ENCODE results near the gene BAG5.
"Not testable (repeated sequence)": the region's sequence is repeated elsewhere in the genome, so short reads cannot be mapped to it uniquely, and the experiment has no call there.

BAG5 gene

GRCh38 chr14:103533137-103533998, 29.1 kb downstream of the BAG5 start:
- DNase-seq: no peak

GRCh38 chr14:103532216-103533136, 30.0 kb downstream of the BAG5 start:
- no peak for DNase-seq

DNA sequence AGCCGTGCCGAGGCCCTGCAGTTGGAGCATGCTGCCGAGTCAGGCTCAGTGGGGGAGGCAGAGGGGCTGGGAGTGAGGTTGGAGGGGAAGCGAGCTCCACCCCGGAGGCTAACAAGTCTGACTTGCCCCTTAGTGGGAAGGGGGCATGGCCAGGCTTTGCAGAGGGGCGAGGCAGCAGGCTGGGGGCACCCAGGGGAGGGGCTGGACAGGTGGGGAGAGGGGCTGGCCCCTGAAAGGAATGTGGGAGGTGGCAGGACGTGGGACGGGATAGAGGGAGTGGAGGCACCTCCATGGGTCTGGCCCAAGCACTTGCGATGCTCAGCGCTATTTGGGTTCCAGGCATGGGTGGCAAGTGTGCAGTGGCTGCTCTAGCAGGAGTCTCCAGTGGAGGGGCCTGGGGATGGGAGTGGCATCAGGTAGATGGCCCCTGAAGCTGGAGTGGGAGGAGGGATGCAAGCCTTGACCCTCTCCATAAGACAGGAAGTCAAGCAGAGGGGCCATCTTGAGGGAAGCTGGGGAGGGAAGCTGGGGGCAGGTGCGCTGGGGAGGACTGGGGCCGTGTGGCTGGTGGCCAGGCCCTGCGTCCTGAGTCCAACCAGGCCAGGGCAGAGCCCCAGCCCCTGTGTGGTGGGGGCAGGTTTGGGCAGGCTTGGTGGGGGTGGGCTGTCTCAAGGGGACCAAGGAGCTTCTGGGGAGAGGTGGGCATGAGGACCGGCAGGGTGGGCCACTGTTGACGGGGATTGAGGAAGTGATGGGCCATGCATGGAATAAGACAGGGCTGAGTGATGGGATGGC, 30.8 kb downstream of the BAG5 start:
- DNase-seq: no peak

DNA sequence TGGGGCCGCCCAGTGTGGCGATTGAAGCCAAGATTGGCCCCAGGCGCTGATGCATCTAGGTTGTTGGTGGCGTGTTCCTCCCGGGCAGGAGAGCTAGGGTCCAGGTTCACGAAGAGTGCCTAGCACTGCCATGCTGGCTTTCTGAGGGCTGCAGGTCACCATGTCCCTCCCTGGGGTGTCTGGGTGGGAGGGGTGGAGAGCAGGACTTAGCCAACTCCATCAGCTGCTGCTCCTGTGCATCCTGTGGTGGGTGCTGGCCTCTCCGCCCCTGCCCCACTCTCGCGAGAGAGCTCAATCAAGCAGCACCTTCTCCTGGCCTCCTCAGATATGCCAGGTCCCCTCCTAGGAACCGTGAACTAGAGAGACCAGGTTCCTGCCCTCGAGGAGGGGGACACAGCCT, 31.6 kb downstream of the BAG5 start:
- DNase-seq: no peak

DNA sequence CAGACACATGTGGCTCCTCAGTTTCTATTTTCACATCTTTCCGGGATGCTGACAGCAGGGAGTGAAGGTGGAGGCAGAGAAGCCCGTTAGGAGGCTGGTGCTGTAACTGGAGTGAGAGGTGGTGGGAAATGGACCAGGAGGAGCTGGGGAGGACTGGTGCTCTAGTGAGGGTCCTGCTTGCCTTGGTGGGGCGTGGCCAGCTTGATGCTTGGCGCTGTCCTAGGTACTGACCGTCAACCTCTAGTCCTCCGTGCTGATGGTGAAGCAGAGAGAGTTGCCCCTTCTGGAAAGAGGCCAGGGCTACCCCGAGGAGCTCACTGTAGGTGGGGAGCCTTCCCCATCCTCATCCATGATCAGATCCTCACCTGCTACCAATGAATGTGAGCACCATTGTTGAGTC, 32.1 kb downstream of the BAG5 start:
- DNase-seq: peak; percentile 58

DNA sequence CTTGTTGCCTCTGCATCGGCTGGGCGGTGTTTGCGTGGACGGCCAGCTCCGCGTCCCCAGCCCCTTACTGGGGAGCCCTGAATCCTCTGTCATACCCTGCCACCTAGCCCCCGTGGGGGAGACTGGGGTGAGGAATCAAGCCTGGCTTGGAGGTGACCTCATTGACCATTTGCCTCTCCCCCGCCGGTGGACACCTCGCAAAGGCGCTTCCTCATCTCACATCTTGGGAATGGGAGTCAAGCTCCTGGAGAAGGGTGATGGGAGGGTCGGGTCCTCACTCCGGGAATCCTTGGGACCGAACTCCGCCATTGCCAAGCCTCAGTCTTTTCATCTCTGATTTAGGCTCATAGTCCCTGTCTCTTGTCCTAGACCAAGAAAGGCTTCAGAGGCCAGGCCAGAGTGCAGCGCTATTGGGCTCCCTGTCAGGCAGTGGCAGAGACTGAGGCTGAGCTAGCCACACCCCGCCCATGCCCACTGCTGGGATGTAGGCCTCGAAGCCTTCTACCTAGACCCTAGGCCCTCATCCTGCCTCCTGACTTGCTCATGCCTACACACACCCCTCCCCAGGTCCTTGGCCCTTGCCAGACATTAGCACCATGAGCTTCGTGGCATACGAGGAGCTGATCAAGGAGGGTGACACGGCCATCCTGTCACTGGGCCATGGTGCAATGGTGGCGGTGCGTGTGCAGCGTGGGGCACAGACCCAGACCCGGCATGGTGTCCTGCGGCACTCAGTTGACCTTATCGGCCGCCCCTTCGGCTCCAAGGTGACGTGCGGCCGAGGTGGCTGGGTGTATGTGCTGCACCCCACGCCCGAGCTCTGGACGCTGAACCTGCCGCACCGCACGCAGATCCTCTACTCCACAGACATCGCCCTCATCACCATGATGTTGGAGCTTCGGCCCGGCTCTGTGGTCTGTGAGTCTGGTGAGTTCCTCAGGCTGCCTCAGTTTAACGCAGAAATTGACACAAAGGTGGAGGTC, 32.8 kb downstream of the BAG5 start:
- peak; percentile 42 for DNase-seq

DNA sequence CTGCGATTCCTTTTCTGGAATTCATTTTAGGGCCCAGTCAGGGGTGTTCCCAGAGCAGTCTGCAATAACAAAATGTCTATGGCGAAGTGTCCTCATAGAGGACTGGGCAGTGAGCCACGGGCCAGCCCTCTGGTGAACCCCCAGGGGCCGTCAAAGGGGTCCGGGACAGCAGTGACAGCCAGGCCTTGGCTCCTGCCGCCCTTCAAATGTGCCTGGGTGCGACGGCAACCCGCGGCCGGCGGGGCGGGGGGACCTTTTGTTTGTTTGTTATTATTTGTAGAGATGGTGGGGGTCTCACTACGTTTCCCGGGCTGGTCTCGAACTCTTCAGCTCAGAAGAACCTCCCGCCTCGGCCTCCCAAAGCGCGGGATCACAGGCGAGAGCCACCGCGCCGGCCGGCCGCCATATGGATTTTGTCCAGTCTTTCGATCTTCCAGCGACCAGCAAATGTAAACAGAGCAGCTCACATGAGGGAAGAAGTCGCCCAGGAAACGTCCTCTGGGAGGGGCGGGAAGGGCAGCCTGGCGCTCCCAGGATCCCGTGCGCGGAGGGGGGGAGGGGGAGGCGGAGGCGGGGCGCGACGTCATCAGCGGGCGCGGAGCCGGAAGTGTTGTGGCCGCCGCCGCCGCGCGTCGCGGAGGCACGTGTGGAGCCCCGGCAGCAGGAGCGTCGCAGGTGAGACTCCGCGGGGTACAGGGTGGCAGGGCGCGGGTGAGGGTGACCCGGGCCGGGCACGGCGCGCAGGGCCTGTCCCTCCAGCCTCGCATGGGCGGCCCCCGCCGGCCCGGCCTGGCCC, 33.7 kb downstream of the BAG5 start, which contains the start of gene TRMT61A:
TRMT61A (plus strand) TSS at position 610 of the 796 bp plus-strand sequence. CDS start 783 bp downstream, outside the sequence.
- peak; percentile 95 for DNase-seq

- DNase-seq: peak; percentile 57
These were observed 34.3 kb downstream of the BAG5 start for GRCh38 chr14:103528146-103528586.

GRCh38 chr14:103527408-103528145, 34.9 kb downstream of the BAG5 start:
- DNase-seq: no peak

GRCh38 chr14:103526914-103527248, 35.6 kb downstream of the BAG5 start:
- no peak for DNase-seq

- DNase-seq: no peak
These were observed 36.1 kb downstream of the BAG5 start for GRCh38 chr14:103526247-103526913.

- DNase-seq: not testable (repeated sequence)
These were observed 36.8 kb downstream of the BAG5 start for GRCh38 chr14:103525430-103526246.

GRCh38 chr14:103524002-103524935, 38.2 kb downstream of the BAG5 start:
- no peak for DNase-seq

GRCh38 chr14:103523575-103523954, 38.9 kb downstream of the BAG5 start:
- DNase-seq: peak; percentile 70

- peak; percentile 95 for DNase-seq
These were observed 39.5 kb downstream of the BAG5 start, which contains the start of gene CKB for GRCh38 chr14:103522649-103523574. TSS of gene CKB (minus strand) at chr14:103522830. CDS start at chr14:103522493, 337 bp downstream.
